PFSK-1 (cell line): ENCODE data around the gene MAP3K21.

ENCODE experiments used
- FOXP2 ChIP-seq: optimal IDR thresholded peaks from 2 replicates; pipeline ENCODE3; 2011; ENCODE audit warnings: borderline replicate concordance, control low read depth, inconsistent platforms; ENCODE audit not compliant: insufficient read depth; ENCODE audit errors: extremely low read length, extremely low read depth
- SIN3A ChIP-seq: IDR thresholded peaks from 2 replicates; pipeline ENCODE4 v1.6.1; 2012; ENCODE audit warnings: mild to moderate bottlenecking, low read length, moderate library complexity, borderline replicate concordance; ENCODE audit not compliant: insufficient read depth
- TAF1 ChIP-seq: IDR thresholded peaks from 2 replicates; pipeline ENCODE4 v1.6.1; 2012; ENCODE audit warnings: low read length, control low read depth, borderline replicate concordance; ENCODE audit not compliant: insufficient read depth
- TF ChIP-seq, protein P1 (sequence below), 2 experiments: IDR thresholded peaks; 2 replicates each; pipeline versions ENCODE4 v1.6.1 to v1.8.0; 2011 to 2012; ENCODE audit warnings: low read depth in 2 of 2, low read length in 2 of 2, control low read depth in 1 of 2, inconsistent platforms in 1 of 2, mild to moderate bottlenecking in 1 of 2, moderate library complexity in 1 of 2; ENCODE audit not compliant: insufficient read depth in 1 of 2

DNA sequence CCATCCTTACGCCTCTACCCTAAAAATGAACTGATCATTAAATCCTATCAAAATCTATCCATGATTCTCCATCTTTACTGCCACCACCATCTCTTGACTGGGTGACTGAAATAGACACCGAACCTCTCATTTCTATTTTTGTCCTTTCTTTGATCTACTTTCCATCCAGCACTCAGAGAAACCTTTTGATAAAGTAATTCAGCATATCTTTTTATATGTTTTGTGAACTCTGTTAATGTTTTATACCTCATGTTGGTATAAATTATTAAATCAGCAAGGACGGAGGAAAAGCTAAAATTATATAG is 45.0 kb upstream of the MAP3K21 start:
- TF ChIP-seq, protein P1, sequence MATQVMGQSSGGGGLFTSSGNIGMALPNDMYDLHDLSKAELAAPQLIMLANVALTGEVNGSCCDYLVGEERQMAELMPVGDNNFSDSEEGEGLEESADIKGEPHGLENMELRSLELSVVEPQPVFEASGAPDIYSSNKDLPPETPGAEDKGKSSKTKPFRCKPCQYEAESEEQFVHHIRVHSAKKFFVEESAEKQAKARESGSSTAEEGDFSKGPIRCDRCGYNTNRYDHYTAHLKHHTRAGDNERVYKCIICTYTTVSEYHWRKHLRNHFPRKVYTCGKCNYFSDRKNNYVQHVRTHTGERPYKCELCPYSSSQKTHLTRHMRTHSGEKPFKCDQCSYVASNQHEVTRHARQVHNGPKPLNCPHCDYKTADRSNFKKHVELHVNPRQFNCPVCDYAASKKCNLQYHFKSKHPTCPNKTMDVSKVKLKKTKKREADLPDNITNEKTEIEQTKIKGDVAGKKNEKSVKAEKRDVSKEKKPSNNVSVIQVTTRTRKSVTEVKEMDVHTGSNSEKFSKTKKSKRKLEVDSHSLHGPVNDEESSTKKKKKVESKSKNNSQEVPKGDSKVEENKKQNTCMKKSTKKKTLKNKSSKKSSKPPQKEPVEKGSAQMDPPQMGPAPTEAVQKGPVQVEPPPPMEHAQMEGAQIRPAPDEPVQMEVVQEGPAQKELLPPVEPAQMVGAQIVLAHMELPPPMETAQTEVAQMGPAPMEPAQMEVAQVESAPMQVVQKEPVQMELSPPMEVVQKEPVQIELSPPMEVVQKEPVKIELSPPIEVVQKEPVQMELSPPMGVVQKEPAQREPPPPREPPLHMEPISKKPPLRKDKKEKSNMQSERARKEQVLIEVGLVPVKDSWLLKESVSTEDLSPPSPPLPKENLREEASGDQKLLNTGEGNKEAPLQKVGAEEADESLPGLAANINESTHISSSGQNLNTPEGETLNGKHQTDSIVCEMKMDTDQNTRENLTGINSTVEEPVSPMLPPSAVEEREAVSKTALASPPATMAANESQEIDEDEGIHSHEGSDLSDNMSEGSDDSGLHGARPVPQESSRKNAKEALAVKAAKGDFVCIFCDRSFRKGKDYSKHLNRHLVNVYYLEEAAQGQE (IDR thresholded peaks at IDR 0.05; ENCODE audit: insufficient read depth in 1 of 2, low read depth in 2 of 2, low read length in 2 of 2), result no peak
- no peak for TF ChIP-seq TAF1
- no peak for TF ChIP-seq SIN3A
- no peak for TF ChIP-seq FOXP2
